ENCODE results near the gene PPCDC. TPM values are rescaled to one million over a fixed set of nuclear protein-coding genes. Genes with fewer than 3 reads are reported as not detected.

Gene PPCDC, protein sequence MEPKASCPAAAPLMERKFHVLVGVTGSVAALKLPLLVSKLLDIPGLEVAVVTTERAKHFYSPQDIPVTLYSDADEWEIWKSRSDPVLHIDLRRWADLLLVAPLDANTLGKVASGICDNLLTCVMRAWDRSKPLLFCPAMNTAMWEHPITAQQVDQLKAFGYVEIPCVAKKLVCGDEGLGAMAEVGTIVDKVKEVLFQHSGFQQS
- 18.0 to 20.4 TPM (median 18.6 TPM) in 5 replicates for total RNA-seq (2022; extraction: Qiagen RNA extraction; ENCODE audit: low read depth)

DNA sequence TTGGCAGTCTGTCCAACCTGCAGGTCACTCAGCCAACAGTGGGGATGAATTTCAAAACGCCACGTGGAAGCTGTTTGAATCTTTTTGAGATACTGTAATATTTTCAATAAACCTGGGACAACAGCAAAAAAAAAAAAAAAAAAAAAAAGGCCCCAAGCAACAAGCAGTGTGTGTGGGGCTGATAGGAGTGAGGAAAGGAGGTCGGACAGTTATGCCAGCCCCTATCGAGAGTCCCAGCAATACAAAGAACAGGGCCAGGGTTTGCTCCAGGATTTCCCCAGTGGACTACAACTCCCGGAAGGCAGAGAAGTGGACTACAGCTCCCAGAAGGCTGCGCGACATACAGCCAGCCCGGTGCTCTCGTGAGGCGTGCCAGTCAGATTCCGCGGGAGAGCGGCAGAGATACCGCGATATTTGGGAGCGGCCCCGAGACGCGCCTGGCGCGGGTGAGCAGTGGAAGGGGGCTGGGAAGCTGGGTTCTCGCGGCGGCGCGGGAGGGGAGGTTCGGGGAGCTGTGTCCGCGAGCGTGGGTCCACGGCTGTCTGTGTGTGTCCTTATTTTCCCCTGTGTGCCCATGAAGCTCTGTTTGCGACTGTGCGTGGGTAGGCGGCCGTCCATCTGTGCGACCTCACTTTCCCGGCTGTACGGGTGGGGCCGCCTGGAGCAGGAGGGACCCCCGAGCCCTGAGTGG lies at the start of gene PPCDC:
Gene PPCDC (plus strand): TSS at position 410 of the 691 bp plus-strand sequence. CDS start 4,729 bp downstream, outside the sequence.

DNA sequence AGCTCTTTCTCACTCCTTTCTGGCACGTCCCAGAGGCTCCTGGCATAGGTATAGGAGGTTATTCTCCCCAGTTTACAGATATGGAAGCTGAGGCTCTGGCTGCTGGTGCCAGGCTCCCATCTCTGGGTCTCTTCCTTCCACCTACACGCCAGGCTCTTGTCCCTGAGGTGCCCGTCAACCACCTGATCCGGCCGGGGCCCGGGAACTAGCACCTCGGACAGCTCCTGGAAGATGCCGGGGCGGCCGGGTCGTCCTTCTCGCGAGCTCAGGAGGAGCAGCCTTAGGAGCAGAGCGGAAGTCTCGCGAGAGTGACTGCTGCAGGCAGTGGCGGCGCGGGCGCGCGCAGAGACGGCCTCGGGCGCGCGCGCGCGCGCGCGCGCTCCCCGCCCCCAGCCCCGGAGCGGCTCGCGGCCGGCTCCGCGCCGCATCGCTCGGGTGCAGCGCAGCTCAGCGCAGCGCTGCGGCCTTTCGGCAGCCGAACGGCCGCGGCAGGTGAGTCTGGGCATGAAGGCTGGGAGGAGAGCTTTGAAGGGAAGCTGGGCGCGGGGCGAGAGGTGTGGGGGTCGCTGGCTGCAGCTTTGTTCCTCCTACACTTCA lies 28.1 kb upstream of the PPCDC start, which contains the start of gene SCAMP5:
Gene SCAMP5 (plus strand): TSS at position 382 of the 597 bp plus-strand sequence. CDS start 16,277 bp downstream, outside the sequence.

Other genes with a start within 250 kb of the PPCDC start
- 58.1 to 74.9 TPM (median 63.9 TPM) in 5 replicates for gene CSK, start 241.5 kb upstream of the PPCDC start, total RNA-seq (2022; extraction: Qiagen RNA extraction; ENCODE audit: low read depth)
- gene LMAN1L, start 210.8 kb upstream of the PPCDC start, total RNA-seq (2022; extraction: Qiagen RNA extraction; ENCODE audit: low read depth), result not detected in 5 replicates
- gene CPLX3, start 197.0 kb upstream of the PPCDC start, total RNA-seq (2022; extraction: Qiagen RNA extraction; ENCODE audit: low read depth), result 0.06 TPM in 1 of 5 replicates, not detected in the others
- 28.2 to 50.1 TPM (median 34.5 TPM) in 5 replicates for gene ULK3, start 180.4 kb upstream of the PPCDC start, total RNA-seq (2022; extraction: Qiagen RNA extraction; ENCODE audit: low read depth)
- 60.9 to 73.2 TPM (median 67.6 TPM) in 5 replicates for gene SCAMP2, start 150.2 kb upstream of the PPCDC start, total RNA-seq (2022; extraction: Qiagen RNA extraction; ENCODE audit: low read depth)
- 29.5 to 46.7 TPM (median 32.5 TPM) in 5 replicates for gene MPI, start 133.5 kb upstream of the PPCDC start, total RNA-seq (2022; extraction: Qiagen RNA extraction; ENCODE audit: low read depth)
- gene FAM219B, start 116.7 kb upstream of the PPCDC start, total RNA-seq (2022; extraction: Qiagen RNA extraction; ENCODE audit: low read depth), result 28.4 to 38.6 TPM (median 32.3 TPM) in 5 replicates
- gene COX5A, start 85.5 kb upstream of the PPCDC start, total RNA-seq (2022; extraction: Qiagen RNA extraction; ENCODE audit: low read depth), result 438 to 570 TPM (median 551 TPM) in 5 replicates
- 20.4 to 28.4 TPM (median 27.3 TPM) in 5 replicates for gene RPP25, start 66.8 kb upstream of the PPCDC start, total RNA-seq (2022; extraction: Qiagen RNA extraction; ENCODE audit: low read depth)
- 12.3 to 15.8 TPM (median 14.0 TPM) in 5 replicates for gene SCAMP5, start 28.0 kb upstream of the PPCDC start, total RNA-seq (2022; extraction: Qiagen RNA extraction; ENCODE audit: low read depth)
- 26.7 to 33.3 TPM (median 29.1 TPM) in 5 replicates for gene C15orf39, start 178.3 kb downstream of the PPCDC start, total RNA-seq (2022; extraction: Qiagen RNA extraction; ENCODE audit: low read depth)
- gene GOLGA6C, start 234.7 kb downstream of the PPCDC start, total RNA-seq (2022; extraction: Qiagen RNA extraction; ENCODE audit: low read depth), result 0.06 TPM in 1 of 5 replicates, not detected in the others

Measured in A549 treated with DMSO at 1 μM for 4 hours (cell line).